ENCODE results near the gene ZNF12.

ZNF12 gene

DNA sequence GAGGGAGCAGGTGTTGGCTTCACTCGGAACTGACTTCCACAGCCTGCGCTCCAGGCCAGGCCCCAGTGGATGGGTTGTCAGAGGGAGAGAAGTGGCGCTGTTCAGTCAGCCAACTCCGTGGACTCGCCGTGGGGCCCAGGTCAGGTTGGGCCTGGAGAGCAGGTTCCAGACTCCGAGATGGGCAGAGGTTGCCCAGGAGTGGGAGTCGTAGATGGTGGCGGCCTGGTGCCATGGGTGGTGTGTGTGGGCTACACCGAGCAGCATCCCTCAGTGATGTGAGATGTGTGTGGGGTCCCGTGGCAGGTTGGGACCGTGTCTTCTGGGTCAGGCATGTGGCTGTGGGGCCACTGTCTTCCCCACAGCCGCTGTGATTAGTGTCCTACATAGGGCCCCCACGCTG lies 59.2 kb downstream of the ZNF12 start:
- DNase-seq (ENCODE audit: low spot score) = no peak

DNA sequence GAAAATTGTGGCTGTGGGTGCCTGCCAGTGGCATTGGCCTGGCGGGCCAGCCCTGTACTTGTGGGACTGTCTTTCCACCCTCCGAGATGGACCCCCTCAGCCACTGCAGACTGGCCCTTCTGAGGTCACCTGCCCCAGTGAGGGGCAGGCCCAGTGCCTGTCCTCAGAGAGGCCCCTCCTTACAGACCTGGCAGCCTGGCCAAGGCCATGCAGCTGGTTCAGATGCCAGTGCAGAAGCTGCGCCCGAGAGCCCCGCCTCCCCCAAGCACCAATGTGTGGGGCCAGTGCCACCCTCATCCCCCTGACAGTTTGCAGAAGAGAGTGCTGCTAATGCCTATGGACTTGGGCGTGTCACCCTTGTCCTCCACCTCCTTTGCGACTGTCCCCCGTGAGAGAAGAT lies 59.7 kb downstream of the ZNF12 start:
- DNase-seq (ENCODE audit: low spot score) = no peak

DNA sequence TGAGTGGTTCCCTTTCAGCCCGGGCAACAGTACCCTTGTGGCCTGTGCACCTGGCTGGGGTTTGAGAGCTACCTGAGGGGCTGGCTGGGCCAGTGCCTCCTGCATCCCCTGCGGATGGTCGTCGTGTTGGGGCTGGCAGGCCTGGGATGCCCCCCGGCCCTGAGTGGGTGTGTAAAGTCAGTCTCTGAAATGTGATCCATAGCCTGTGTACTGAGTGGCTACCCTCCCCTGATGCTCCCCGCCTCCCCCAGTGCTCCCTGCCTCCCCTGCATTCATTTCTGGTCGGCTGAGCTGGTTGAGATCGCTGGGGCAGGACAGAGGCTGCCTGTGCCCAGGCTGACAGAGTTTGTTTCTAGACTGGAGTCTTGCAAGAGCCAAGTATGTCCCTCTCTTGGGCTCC lies 60.3 kb downstream of the ZNF12 start:
- no peak for DNase-seq (ENCODE audit: low spot score)

DNA sequence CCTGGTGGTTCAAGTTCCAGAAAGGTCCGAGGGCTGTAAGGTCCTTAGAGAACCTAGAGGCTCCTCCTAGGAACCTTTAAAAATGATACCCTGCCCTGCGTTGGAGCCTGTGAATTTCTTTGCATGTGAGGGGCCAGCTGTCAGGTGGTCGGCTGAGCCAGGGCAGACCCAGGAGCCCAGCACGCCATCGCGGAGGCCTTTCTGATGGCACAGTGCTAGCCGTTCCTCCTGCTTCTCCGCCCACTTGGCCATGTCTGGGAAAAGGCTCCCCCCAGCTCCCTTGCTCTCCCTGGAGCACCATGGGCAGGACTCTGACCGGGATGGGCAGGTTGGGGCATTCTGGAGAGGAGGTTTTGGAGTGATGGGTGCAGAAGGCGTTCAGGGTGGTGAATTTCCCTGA lies 62.0 kb downstream of the ZNF12 start:
- no peak for DNase-seq (ENCODE audit: low spot score)

DNA sequence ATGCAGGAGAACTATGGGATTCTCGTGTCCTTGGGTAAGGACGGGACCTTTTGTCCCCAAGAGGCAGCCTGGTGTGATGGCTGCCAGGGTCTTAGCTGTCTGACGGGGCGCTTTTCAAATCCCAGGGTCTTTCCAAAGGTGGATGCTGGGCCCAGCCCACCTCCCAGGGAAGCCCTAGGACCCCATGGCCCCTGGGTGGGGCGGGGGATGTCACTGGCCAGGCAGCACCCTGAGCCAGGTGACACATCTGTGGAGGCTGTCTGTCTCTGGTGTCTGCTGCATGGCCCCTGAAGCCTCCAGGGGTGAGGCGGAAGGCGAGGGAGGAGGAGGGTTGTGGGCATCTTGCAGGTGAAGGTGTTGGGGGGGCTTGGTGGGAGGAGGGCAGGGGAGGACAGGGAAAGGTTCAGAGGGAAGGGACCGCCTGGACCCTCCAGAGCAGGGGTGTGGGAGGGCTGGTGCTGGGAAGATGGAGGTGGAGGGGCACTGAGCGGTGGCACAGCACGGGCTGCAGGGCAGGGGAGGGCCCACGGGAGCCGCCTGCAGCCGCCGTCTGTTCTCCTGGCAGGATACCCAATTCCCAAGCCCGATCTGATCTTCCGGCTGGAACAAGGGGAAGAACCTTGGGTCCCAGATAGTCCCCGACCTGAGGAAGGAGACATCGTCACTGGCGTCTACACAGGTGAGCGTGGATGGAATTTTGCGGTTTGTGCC lies 62.7 kb downstream of the ZNF12 start:
- DNase-seq (ENCODE audit: low spot score) = no peak

DNA sequence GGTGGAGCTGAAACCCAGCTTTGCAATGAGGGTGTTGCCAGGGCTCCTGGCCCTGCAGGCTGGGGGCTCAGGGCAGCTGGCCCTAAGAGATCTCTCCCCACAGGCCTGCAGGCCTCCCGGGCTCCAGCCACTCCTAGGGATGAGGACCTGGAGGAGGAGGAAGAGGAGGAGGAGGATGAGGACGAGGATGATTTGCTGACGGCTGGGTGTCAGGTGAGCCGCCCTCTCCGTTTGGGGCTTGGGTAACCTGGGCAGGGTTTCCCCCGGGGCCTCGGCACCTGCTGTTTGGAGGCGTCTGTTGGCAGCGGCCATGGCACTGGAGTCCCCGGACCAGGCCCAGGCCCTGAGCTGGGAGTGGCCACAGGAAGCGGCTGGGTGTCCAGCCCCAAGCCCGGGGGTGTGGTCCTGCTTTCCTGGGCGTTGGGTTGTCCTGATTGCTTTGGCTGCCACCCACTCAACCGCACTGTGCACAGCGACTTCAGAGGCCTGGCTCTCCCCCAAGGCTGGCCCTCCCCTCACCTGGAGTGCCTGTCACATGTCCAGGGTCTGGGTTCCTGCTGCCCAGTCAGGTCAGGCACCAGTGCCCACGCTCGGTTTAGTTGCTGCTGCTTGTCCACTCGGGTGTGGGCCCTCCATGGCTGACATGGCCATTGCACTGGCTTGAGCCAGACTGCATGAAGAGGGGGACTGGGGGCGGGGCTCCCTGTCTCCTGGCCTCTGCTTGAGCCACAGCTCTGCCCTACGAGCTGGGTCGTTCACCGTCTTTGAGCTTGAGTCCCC lies 63.7 kb downstream of the ZNF12 start:
- DNase-seq (ENCODE audit: low spot score) = no peak

DNA sequence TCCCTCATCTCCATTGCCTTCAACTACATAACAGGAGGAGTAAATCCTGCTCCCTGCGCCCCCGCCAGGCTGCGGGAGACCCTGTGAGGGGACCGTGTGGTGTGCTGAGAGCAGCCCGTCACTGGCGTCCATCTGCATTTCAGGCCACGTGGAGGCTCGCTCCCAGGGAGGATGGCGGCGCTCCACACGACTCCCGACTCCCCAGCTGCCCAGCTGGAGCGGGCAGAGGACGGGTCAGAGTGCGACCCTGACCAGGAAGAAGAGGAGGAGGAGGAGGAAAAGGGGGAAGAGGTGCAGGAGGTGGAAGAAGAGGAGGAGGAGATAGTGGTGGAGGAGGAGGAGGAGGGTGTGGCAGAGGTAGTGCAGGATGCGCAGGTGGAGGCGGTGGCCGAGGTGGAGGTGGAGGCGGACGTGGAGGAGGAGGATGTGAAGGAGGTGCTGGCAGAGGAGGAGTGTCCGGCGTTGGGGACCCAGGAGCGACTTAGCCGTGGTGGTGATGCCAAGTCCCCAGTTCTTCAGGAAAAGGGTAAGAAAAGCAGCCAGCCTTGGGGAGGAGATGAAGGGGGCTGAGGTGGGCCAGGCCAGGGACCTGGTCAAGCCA lies 64.4 kb downstream of the ZNF12 start:
- DNase-seq (ENCODE audit: low spot score) = no peak

DNA sequence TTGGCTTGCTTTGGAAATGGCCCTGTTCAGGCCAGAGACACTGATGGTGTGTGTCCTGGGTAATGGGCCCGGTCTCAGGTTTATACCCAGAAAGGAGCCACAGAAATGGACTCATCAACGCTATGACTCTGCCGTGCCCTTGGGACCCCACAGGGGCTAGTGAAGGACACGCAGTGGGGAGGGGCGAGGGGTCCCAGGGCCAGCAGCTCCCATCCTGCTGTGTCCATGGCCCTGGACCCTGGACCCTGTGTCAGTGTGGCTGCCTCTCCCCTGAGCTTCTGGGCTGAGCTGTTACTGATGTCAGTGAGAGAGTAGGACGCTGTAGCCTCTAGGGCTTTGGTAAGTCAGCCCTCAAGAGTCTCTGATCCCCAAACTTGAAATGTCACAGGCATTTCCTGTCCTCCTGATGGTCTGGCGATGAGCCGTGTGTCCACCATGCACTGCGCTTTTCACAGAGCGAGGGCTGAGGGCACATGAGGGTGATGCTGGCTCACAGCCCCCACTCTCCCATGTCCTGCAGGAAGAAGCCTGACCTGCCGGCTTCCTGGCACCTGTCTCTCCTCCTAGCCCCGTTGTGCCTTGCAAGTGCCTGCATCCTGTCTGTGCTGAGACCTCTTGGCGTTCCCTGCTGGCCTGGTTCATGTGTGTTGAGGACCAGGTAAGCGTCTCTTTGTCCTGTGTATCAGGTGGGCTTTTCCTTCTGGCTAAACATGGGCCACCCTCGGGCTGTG lies 65.3 kb downstream of the ZNF12 start:
- no peak for DNase-seq (ENCODE audit: low spot score)

DNA sequence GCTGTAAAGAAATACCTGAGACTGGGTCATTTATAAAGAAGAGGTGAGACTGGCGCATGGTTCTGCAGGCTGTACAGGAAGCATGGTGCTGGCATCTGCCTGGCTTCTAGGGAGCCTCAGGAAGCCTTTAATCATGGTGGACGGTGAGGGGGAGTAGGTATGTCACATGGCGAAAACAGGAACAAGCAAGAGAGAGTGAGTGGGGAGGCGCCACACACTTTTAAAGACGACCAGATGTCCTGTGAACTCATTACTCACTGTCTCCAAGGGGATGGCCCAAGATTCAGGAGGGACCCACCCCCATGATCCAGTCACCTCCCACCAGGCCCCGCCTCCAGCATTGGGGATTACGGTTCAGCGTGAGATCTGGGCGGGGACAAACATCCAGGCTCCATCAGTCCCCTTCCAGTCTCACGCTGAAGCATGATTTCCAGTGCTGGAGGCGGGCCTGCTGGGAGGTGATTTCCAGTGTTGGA lies 66.5 kb downstream of the ZNF12 start:
- DNase-seq (ENCODE audit: low spot score) = no peak

DNA sequence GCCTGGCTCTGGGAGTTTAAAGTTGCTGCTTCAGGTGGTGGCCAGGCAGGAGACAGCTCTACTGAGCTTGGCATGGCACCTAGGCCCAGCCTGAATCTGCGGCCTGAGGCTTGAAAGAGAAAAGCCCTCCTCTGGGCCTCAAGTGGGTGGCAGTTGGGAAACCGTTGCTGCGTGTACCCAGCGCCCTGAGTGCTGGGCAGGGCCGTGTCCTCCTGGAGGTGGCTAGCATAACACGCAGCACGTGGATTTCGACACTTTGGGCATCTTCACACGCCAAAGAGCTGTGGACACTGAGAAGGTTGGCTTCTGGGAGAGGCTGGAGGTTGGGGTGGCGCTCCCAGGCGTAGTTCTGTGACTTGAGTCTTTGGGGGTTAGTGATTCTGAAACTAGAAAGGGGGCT lies 67.1 kb downstream of the ZNF12 start:
- DNase-seq (ENCODE audit: low spot score) = no peak

DNA sequence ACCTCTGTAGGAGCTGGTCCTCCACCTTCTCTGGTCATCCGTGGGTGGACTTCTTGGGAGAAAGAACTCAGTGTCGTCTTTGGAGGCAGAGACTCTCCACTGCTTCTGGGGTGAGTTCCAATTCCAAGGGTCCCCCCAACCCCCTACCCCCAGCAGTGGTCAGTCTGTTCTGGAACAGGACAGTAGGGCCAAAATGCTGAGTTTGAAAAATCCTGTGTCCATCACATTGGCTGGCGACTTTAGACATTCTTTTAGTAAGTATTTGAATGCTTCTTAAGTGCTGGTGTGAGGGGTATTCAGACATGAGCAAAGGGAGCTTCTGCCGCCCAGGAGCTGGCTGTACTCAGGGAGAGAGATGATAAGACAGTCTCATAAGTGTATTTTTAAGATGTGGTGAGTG lies 67.7 kb downstream of the ZNF12 start:
- no peak for DNase-seq (ENCODE audit: low spot score)

Measured in globus pallidus (tissue), 1 donor.